Heart left ventricle (tissue), 16 donors: ENCODE data around the gene FHL2. TPM values are rescaled to one million over a fixed set of nuclear protein-coding genes. Genes with fewer than 3 reads are reported as not detected.

Experiments
- ATAC-seq, 4 donors: fragments of 200-7000 bp; cut with Tn5 transposase; one replicate each; pipeline ENCODE4 v1.9.1; 2020 to 2022; ENCODE audit warnings: moderate library complexity in 4 of 4, mild to moderate bottlenecking in 3 of 4, moderate number of reproducible peaks in 1 of 4
- DNase-seq, 5 donors: peaks; one replicate each; pipeline ENCODE4 v3.0.0-alpha.2; 2020
- H3K27ac ChIP-seq, 12 donors: fragments of 200-600 bp; sonication (generic) in 4 of 12; one replicate each; pipeline versions ENCODE4 v1.5.0 to v1.8.0; 2016 to 2022; ENCODE audit warnings: mild to moderate bottlenecking in 2 of 12
- H3K27me3 ChIP-seq, 9 donors: fragments of 200-600 bp; sonication (generic) in 2 of 9; one replicate each; pipeline versions ENCODE4 v1.5.1 to v1.8.0; 2016 to 2022; ENCODE audit warnings: mild to moderate bottlenecking in 3 of 9
- H3K36me3 ChIP-seq, 9 donors: fragments of 200-600 bp; sonication (generic) in 2 of 9; one replicate each; pipeline versions ENCODE4 v1.5.0 to v1.8.0; 2018 to 2022; ENCODE audit warnings: mild to moderate bottlenecking in 2 of 9
- H3K4me1 ChIP-seq, 12 donors: fragments of 200-600 bp; sonication (generic) in 4 of 12; one replicate each; pipeline versions ENCODE4 v1.5.0 to v1.8.0; 2016 to 2022; ENCODE audit warnings: mild to moderate bottlenecking in 3 of 12
- H3K4me3 ChIP-seq, 12 donors: fragments of 200-600 bp; sonication (generic) in 4 of 12; one replicate each; pipeline versions ENCODE4 v1.5.0 to v1.8.0; 2017 to 2022; ENCODE audit warnings: mild to moderate bottlenecking in 9 of 12, moderate library complexity in 4 of 12
- H3K9me3 ChIP-seq, 12 donors: fragments of 200-600 bp; sonication (generic) in 4 of 12; one replicate each; pipeline versions ENCODE4 v1.5.0 to v1.8.0; 2016 to 2022; ENCODE audit warnings: mild to moderate bottlenecking in 1 of 12
- CTCF ChIP-seq, 12 donors: fragments of 200-600 bp; sonication (generic) in 4 of 12; IDR thresholded peaks; one replicate each; pipeline versions ENCODE4 v1.5.0 to v1.8.0; 2018 to 2022; ENCODE audit warnings: antibody characterized with exemption in 12 of 12, mild to moderate bottlenecking in 5 of 12
- POLR2A ChIP-seq, 2 donors: fragments of 450-650 bp; IDR thresholded peaks; one replicate each; pipeline ENCODE4 v1.6.1; 2017; ENCODE audit warnings: antibody characterized with exemption in 2 of 2, mild to moderate bottlenecking in 2 of 2, moderate library complexity in 2 of 2
- WGBS, 4 donors: extraction: QIAGEN DNeasy Blood & Tissue Kit in 2 of 4; methylation state at CpG; one replicate each; pipeline versions ENCODE4 v1.1.5 to v1.1.7; 2013 to 2018; 5-methylcytosine and 5-hydroxymethylcytosine counted together
- intact Hi-C, 10 donors: fragments of 100-400 bp; cut with DNase I; formaldehyde crosslinking; loops; one replicate each; pipeline versions ENCODE4 v1.11.1 to v1.14.2; 2022
- polyA plus RNA-seq, 2 donors: library from polyadenylated mRNA; stranded (reverse); fragments of 200-250 nt; gene quantifications; one replicate each; pipeline ENCODE4 v1.2.3, GENCODE V29; 2013
- total RNA-seq, 9 donors: library from RNA; depleted of rRNA in 2 of 9; stranded (reverse); fragments of >200 nt in 2 of 9; fragmentation: NEBNext Ultra II Directional in 3 of 9; extraction: Animal tissue kit (Norgen Biotek cat#: 25700) in 3 of 9; gene quantifications; one replicate each; pipeline versions ENCODE4 v1.1.0 to v1.2.4, GENCODE V29; 2016 to 2023
- donor health status: ischemic (EF 13 %, LVEDD 7.1; RV severe dilation, severe dysfunction).
- donor health status: healthy with polysubstance abuse.
- donor health status: DM: no; HTN: yes; CAD: no.
- donor health status: DM: no; HTN: no; CAD: no.
- donor health status: ischemic (EF 25% LVEDD 6.9; RV normal size, moderate dysfunction).
- donor health status: ischemic (EF 25% LVEDD 5.7; RV mildly dilated, moderate dysfunction).
- donor health status: healthy.
- donor health status: DM: yes; HTN: yes; CAD: no.
- donor health status: ischemic (EF 35%, LVEDD 5.7; RV mildly dilated, moderate dysfunction).
- donor health status: nonischemic (EF 11% LVEDD 7.7; RV severe dilation, severe dysfunction).
- donor health status: DM: yes; HTN: yes; CAD: no.
- donor health status: PGD.
- donor health status: ischemic (EF 29% LVEDD 5.4; RV normal size, mild dysfunction).
- donor health status: nonischemic (EF 23%, LVEDD 6.1; RV moderate dilation, normal function).

FHL2 gene
- total and polyA plus RNA-seq, 11 donors = 649 to 4,692 (median 1,165) TPM

GRCh38 chr2:105378276-105378840 lies 20.5 kb downstream of the FHL2 start:
- peak overlapping the region in 10 of 12 donors; percentile 1 to 94 (median 78) for H3K27ac ChIP-seq
- TF ChIP-seq CTCF (IDR thresholded peaks at IDR 0.05) (no peak), POLR2A (IDR thresholded peaks at IDR 0.05) (peak in 1 of 2 donors; percentile 2)
- H3K27me3 ChIP-seq = no peaks in the 10 kb centered on the region
- peak in 2 of 5 donors; percentile 14 to 29 for DNase-seq
- H3K4me1 ChIP-seq = peaks cover 3 to 100% (median 81%) of the 10 kb centered on the region in 12 donors
- ATAC-seq = peak in 1 of 4 donors; percentile 0
- intact Hi-C loops = loop anchor here in 1 of 10 donors (5.0 kb wide), 1 partner anchor 59 kb away; no protein-coding TSS in a partner anchor
- H3K9me3 ChIP-seq = no peaks in the 10 kb centered on the region
- no peak overlapping the region for H3K4me3 ChIP-seq
- H3K36me3 ChIP-seq = peaks cover 0 to 77% (median 24%) of the 10 kb centered on the region in 9 donors
- WGBS, 4 donors = 58 to 65% (median 64%) methylated on average over 12 of the region's 12 CpGs

- H3K27ac ChIP-seq = peak overlapping the region in 11 of 12 donors; percentile 12 to 94 (median 76)
- peak in 1 of 2 donors; percentile 9 for TF ChIP-seq POLR2A (IDR thresholded peaks at IDR 0.05)
- peak in 5 of 12 donors; percentile 11 to 44 (median 31) for TF ChIP-seq CTCF (IDR thresholded peaks at IDR 0.05)
- no peaks in the 10 kb centered on the region for H3K27me3 ChIP-seq
- 31 to 59% (median 48%) methylated on average over 3 of the region's 3 CpGs for WGBS, 4 donors
- DNase-seq = peak in 2 of 5 donors; percentile 22 to 26
- intact Hi-C loops = loop anchor here in 1 of 10 donors (5.0 kb wide), 1 partner anchor 59 kb away; no protein-coding TSS in a partner anchor
- H3K4me1 ChIP-seq = peaks cover 3 to 100% (median 81%) of the 10 kb centered on the region in 12 donors
- no peaks in the 10 kb centered on the region for H3K9me3 ChIP-seq
- peaks cover 0 to 77% (median 25%) of the 10 kb centered on the region in 9 donors for H3K36me3 ChIP-seq
- H3K4me3 ChIP-seq = no peak overlapping the region
- no peak for ATAC-seq
Measured at GRCh38 chr2:105377871-105378270, 21.0 kb downstream of the FHL2 start.

- DNase-seq (peak in 2 of 5 donors; percentile 11 to 13), ATAC-seq (no peak)
- TF ChIP-seq CTCF (IDR thresholded peaks at IDR 0.05) (no peak), POLR2A (IDR thresholded peaks at IDR 0.05) (no peak)
- Histone ChIP-seq H3K9me3 (no peaks in the 10 kb centered on the region), H3K4me3 (no peak overlapping the region), H3K27ac (peak overlapping the region; percentile 12 to 94 (median 76)), H3K4me1 (peaks cover 3 to 100% (median 79%) of the 10 kb centered on the region in 12 donors), H3K27me3 (no peaks in the 10 kb centered on the region), H3K36me3 (peaks cover 0 to 77% (median 26%) of the 10 kb centered on the region in 9 donors)
- intact Hi-C loops = loop anchor here in 1 of 10 donors (5.0 kb wide), 1 partner anchor 60 kb away; no protein-coding TSS in a partner anchor
- 55 to 61% (median 58%) methylated on average over 5 of the region's 5 CpGs for WGBS, 4 donors
Measured at GRCh38 chr2:105376789-105377240, 22.0 kb downstream of the FHL2 start.

GRCh38 chr2:105376010-105376409 lies 22.8 kb downstream of the FHL2 start:
- TF ChIP-seq CTCF (IDR thresholded peaks at IDR 0.05) (no peak), POLR2A (IDR thresholded peaks at IDR 0.05) (no peak)
- Histone ChIP-seq H3K4me1 (peaks cover 3 to 100% (median 72%) of the 10 kb centered on the region in 12 donors), H3K9me3 (no peaks in the 10 kb centered on the region), H3K27ac (peak overlapping the region; percentile 54 to 94 (median 78)), H3K27me3 (no peaks in the 10 kb centered on the region), H3K4me3 (no peak overlapping the region), H3K36me3 (peaks cover 0 to 77% (median 25%) of the 10 kb centered on the region in 9 donors)
- DNase-seq (peak in 2 of 5 donors; percentile 34 to 52), ATAC-seq (peak in 2 of 4 donors; percentile 2 to 5)
- WGBS, 4 donors = 56 to 69% (median 64%) methylated on average over 11 of the region's 11 CpGs
- intact Hi-C loops = loop anchor here in 1 of 10 donors (5.0 kb wide), 1 partner anchor 61 kb away; no protein-coding TSS in a partner anchor
